GM21529 (cell line): Measurements from ENCODE around the gene FBXO5.
A peak's percentile ranks its signal among the peaks of the same experiment; 100 is the strongest.
"Not testable (repeated sequence)": the region's sequence is repeated elsewhere in the genome, so short reads cannot be mapped to it uniquely, and the experiment has no call there.

Experiments
- ATAC-seq: cut with Tn5 transposase; IDR thresholded peaks from one replicate; pipeline ENCODE4 v1.9.1; 2021; ENCODE audit not compliant: unreplicated experiment

The FBXO5 gene

DNA sequence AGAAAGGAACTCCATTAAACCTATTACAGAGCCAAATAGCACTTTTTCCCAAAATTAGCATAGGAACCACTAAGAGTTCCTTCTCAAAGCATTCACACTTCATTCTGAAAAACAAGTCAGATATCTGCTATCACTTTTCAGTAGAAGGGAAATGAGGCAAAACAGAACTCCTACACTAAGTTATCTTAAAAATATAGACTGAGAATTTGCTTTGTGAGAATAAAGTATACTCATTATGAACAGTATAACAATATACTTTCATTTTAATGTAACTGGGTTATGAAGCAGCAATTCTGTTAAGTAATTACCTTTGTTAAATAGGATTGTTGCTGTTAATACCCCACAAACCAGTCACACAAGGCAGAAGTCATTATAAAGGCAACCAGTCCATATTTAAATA lies 11.0 kb upstream of the FBXO5 start:
- ATAC-seq = no peak

DNA sequence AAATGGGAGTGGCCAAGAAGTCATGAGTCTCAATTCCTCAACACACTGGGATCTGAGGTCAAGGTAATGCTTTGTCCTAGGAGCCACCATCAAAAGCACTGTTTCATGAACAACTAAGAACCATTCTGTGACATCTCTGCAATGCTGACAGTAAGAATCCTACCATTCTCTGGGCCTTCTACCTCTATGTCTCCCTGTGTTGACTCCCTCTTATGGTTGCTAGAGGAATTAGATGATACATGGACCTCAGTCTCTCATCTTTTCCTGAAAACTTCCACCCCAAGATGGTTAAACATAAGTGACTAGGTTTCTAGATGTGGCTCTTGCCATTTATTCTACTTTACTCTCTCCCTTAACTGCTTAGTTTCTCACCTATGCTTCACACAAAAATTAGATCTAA lies 10.6 kb upstream of the FBXO5 start:
- ATAC-seq = peak; percentile 44

DNA sequence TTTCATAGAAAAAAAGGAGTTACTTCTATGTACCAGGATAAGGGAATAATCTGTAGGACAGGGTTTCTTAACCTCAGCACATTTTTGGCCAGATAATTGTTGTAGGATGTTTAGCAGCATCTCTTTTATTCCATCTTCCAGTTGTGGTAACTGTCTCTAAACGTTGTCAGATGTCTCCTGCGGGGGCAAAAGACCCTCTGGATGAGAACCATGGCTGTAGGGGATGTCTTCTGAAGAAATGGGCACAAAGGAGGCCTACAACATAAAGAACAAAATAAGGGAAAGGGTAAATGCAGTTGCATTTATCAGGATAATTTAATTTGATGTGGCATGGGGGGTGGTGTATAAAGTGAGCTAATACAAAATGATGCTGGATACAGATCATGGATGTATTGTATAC lies 4.1 kb upstream of the FBXO5 start:
- ATAC-seq = no peak

DNA sequence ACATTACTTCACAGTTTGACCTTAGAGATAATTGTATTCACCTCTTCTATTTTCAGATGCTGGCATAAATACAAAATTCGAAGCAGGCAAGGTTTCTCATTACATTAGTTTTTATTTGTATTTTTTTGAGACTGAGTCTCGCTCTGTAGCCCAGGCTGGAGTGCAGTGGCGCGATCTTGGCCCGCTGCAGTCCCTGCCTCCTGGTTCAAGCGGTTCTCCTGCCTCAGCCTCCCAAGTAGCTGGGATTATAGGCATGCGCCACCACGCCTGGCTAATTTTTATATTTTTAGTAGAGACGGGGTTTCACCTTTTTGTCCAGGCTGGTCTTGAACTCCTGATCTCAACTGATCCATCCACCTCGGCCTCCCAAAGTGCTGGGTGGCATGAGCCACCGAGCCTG lies 2.5 kb upstream of the FBXO5 start:
- ATAC-seq = not testable (repeated sequence)

DNA sequence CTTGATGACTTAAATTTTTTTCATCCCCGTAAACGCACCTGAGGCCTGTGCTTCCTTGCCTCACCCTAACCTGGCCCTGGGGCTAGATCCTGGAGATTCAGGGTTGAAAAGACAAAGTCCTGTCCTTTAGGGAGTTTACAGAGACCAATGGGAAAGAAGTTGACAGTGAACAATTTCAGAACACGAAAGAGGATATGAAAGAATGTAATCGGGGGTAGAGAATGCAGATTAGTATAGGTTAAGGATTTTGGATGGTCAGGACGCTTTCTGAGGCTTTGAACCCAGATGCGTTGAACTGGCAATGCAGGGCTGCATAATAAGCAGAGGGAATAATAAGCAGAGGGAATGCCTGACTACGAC lies 1.7 kb upstream of the FBXO5 start:
- peak; percentile 33 for ATAC-seq

DNA sequence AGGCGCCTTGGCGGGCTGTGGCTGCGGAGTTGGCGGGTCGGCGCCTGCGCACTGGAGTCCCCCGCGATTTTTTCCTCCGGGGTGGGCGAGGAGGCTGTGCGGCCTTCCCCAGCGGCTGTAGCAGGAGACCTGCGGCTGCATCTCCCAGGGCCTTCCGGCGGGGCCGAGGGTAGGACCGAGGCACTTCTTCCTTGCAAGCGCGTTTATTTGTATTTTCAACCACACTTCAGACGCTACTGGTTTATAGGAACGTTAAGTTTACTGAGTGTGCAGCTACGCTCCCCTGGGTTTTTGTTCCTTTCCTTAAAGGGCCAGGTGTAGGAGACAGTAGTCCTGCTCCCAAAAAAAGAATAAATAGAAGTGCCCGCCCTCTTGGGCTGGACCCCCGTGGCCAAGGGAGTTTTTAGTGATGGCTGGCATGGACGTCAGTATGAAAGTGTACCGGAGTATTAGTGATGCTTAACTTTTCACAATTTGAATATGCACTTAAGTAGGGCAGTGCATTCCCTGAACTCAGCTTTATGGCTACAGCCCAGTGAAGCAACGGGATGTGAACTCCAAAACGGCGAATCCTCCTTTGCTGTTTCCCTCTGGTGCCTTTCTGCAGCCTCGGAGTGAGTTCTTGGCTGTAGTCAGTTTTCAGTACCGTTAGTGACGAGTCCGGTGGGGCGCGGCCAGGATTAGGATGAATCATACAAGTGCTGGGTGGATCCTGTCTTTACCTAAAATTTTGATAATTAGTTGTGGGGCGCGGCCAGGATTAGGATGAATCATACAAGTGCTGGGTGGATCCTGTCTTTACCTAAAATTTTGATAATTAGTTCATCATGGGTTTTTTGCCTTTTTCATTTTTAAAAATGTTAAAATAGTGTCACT lies 1.0 kb upstream of the FBXO5 start:
- peak; percentile 26 for ATAC-seq

DNA sequence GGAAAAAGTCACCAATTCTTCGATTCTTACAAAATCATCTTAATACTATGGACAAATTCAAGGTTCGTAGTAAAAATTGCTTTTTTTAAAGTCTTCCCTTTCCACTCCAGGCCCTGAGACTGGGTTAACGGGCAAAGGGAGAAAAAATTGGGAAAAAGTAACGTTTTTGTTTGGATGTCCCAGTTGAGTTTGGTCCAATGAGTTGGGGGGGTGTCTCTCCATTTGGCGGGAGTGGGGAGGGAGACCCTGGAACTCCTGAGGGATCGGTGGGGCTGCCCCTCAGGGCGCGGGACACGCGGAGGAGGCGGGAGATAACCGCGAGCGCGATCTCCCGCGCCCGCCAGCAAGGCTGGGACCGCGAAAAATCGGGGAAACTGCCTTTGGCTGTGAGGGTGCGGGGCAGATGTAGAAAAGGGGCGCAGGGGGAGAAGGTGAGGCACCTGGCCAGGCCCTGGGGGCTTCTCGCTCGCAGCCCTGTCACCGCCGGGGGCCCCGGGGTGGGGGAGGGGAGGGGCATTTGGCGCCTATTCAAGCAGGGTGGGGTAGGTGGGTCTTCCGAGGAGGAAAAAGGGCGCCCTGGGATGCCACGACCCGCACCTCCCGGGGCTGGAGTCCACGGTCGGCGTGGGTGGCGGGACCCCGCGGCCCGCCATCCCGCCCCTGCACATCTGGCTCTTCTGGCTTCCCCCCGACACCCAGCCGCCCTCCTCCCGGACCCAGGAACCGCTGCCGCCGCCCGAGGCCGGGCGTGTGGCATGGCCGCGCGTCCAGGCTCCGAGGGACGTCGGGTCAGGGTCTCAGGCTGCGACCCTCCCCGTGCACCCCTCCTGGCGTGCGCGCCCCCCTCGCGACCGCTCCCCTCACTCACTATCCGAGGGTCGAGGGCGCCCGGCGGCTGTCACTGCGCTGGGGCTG lies 595 bp downstream of the FBXO5 start:
- peak; percentile 1 for ATAC-seq

DNA sequence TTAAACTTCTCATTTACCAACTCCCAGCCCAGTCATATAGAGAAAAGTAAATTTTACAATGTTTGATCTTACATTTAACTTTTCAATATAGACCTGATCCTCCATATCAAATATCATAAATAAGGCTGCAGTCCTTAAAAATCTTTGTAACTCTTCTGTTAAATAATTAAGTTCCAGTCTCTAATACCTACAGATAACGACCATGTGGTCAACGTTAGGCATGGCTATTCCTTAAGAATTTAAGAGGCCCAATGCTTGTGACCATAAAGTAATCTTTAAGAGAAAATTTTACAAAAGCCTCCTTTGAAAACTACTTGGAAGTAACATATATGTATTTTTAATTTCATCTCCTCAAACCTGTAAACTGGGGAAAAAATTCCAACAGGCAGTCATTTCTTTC lies 1.6 kb downstream of the FBXO5 start:
- no peak for ATAC-seq

DNA sequence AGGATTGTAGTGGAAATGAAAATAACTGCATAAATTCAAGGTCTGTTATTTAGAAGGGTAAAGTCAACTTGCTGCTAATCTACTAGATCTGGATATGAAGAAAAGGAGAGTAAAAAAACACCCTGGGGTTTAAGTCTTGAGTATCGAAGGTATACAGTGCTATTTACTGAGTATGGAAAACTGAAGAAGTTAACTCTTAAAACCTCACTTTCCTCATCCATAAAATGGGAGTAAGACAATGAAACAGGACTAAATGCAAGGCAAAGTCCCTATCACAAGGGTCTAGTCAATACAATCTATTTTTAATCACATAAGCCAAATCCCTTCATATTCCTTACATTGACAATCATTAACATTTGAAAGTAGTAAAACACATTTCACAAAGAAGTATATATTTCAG lies 2.2 kb downstream of the FBXO5 start:
- ATAC-seq = no peak

DNA sequence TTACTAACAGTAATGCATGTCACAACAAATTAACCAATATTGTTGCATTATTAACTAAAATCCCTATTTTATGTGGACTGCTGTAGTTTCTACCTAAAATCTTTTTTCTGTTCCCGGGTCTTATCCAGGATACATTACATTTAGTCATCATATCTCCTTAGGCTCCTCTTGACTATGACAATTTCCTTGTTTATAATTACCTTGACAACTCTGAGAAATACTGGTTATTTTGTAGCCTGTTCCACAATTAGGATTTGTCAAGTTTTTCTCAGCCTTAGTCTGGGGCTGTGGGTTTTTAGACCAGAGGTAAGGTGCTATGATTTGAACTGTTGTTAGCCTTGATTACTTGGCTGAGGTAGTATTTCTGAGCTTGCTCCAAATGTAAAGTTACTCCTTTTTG lies 3.7 kb downstream of the FBXO5 start:
- ATAC-seq = no peak

DNA sequence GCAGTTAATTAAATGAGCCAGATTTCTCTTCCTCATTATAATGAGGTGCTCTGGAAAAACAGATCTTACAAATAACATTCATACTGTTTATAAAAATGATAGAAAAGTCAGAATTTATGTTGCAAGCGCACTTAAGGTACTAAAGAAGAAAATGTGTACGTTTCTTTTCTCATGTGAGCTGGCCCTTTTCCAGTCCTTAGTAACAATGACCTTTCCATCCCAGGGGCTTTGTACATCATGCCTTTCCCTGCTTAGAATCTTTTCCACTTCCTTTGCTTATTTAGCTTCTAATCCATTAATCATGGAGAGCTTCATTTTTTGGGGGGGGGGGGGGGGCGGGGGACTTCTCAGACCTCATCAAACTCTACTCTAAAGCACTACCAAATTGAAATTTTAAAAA lies 4.8 kb downstream of the FBXO5 start:
- ATAC-seq = no peak

DNA sequence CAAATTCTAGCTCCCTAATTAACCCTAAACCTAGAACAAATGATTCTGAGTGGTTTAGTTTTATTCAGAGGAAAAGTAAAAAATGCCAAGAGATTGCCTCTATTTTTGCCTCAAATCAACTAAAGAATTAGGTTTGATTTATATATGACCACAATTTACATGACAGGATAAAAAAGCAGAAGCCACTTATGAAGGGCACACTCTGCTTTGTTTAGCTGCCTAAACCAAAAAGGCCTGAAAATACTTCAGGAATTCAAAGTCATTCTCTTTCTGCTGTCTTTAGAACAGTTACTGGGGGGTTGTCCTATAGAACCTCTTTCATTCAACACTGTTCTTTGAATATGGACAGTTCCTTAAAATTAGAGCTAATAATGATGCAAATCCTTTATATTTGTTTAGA lies 5.3 kb downstream of the FBXO5 start:
- ATAC-seq = no peak

DNA sequence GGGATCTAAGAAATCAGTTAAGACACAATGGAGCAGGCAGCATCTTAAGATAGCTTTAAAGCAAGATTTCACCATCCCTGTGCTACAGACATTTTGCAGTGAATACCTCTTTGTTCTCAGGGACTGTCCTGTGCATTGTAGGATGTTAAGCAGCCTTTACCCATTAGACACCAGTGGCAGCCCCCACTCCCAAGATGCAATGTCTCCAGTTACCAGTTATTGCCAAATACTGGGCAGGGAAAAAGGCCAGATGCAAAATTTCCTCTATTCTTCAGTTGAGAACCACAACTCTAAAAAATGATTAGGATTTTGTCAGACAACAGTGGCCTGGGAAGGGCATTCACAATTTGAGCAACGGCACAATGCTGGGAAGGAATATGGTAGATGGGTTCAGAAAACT lies 6.1 kb downstream of the FBXO5 start:
- no peak for ATAC-seq

DNA sequence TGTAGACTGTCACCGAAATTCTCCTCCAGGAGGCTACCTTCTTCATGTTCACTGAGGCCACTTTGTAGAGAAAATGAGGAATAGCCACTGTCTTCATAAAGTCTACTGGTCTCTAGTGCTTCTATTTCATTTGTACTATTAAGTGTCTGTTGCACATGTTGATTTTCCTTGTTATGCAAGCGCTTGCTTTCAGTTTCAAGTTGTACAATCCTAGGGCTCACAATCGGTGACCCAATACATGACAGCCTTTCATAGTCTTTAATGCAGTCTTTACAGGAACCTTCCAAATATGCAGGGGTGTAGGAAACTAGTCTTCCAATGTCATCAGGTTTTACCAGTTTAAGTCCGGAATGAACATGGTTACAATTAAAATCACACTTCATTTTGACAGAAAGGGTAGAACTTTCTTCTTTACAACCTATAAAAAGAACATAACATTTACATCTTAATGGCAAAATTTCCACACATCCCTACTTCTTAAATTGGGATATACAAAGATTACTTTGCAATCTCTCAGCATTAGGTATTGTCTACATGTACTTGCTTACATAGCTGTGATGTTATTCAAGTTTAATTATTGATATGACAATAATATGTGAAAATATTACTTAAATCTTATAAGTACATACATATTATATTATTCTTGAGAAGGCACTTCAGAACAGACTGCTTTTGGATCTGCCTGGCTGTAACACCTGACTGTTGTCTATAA lies 7.5 kb downstream of the FBXO5 start:
- no peak for ATAC-seq

DNA sequence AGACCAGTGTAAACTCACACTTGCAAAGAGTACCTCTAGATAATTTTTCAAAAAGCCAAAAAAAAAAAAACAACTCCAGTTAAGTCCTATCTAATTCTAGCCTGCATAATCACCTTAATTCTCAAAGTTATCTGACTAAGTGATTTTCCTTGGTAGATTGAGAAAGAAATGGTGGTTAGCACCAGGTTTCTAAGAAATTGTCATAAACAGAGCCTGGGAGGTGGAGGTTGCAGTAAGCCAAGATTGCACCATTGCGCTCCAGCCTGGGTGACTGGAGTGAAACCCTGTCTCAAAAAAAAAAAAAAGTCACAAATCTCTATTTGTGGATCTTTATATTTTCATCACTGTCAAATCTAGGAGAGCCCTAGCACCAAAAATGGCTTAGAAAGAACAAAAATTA lies 8.9 kb downstream of the FBXO5 start:
- no peak for ATAC-seq

DNA sequence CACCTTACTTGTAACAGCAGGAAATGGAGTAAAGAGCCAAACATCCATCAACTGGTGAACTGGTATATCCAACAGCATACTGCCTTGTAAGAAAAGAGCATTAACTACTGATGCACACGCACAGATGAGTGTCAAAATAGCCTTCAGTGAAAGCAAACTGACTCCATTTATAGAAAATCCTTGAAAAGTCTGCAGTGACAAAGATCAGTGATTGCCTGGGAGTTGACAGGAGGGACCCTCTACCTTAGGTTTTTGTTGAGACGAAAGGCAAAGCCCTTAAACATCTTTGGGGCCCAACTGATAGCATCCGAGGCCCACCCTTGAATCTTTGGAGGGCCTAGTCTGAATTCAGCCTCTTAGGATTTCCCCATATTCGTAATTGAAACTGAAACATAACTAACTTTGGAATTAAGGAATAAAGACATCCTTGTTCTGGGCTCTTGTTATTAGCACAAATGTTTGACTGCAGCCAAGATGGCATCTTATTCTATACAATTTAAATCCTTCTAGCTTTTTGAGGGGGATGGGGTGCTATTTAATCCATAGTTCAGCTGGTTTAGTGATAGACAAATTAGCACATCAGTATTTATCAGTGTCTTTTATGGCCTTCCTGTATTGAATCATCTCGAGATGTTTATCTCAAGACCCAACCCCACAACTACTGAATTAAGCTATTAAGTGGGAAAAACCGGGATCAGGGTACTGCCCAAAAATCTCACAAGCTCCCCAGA lies 13.0 kb downstream of the FBXO5 start:
- no peak for ATAC-seq

DNA sequence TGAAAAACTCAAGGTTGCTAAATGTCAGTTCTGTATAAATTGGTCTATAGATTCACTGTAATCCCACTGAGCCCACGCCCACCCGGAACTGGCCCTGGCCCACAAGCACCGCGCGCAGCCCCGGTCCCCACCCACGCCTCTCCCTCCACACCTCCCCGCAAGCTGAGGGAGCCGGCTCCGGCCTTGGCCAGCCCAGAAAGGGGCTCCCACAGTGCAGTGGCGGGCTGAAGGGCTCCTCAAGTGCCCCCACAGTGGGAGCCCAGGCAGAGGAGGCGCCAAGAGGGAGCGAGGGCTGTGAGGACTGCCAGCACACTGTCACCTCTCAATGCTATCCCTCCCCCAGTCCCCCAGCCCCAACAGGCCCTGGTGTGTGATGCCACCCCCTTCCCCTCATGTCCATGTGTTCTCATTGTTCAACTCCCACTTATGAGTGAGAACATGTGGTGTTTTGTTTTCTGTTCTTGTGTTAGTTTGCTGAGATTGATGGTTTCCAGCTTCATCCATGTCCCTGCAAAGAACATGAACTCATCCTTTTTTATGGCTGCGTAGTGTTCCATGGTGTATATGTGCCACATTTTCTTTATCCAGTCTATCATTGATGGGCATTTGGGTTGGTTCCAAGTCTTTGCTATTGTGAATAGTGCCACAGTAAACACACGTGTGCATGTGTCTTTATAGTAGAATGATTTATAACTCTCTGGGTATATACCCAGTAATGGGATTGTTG lies 16.5 kb downstream of the FBXO5 start:
- not testable (repeated sequence) for ATAC-seq

DNA sequence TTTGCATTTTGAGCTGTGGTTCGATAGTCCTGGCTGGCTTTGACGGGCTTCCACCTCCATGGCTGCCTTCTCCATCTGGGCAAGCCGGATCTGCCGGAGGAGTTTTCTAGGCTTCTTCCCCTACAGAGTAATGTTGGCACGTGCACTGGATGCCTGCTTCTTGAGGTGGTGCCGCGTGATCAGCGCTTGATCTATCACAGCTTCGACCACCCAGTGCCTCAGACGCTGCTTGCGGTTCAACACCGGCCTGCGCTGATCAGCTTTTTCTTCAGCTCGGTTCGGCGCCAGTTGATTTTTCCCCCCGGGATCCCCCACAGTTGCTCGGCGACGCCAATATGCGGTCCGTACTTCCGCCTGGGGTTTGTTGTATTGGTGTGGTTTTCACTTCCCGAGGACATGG lies 23.5 kb downstream of the FBXO5 start:
- ATAC-seq = no peak

DNA sequence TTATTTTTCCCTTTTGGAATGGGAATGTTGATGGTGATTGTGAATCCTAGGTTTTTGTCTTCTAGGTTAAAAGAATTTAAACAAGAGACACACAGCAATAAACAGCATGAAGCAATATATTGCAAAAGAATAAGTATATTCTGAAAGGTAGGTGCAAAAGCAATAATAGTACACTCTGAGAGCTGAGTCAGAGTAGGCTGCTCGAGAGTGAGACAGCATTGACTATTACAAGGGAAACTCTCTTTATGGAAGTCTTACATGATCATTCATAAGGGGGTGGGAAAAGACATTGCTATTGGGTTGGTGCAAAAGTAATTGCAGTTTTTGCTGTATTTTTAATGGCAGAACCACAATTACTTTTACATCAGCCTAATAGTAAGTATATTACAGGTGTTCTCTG lies 25.0 kb downstream of the FBXO5 start:
- ATAC-seq = no peak

DNA sequence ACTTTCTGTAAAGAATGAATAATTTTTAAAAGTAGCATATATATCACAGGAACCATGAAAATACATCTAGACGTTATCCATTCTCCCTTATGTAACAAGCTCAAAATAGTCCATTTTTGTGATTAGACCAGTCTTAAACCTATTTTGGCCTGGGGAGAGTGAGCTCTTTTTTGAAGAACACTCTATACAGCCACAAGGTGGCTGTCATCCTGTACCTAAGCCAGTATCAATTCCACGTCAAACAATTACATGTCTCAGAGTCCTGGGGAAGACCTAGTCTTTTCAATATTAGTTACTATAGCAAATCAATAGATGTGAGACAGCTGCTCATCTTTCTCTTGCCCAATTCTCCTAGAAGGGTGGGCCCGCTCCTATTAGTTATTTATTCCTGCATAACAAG lies 28.4 kb downstream of the FBXO5 start:
- ATAC-seq = peak; percentile 53
